H1 (cell line): ENCODE results near the gene CDK5RAP3. TPM values are rescaled to one million over a fixed set of nuclear protein-coding genes. Genes with fewer than 3 reads are reported as not detected.

Experiments used
- CTCF ChIA-PET: fragments of 300-600 bp; sonication (Branson Sonifier 250); formaldehyde crosslinking; loops from one replicate; lab custom pipeline; 2021; ENCODE audit not compliant: partially characterized antibody; lab: Charles Lee
- POLR2A ChIA-PET: fragments of 300-600 bp; sonication (Branson Sonifier 250); formaldehyde crosslinking; loops from one replicate; lab custom pipeline; 2021; ENCODE audit warnings: inconsistent platforms; ENCODE audit not compliant: partially characterized antibody; lab: Charles Lee
- DNase-seq, 2 experiments: peaks; one replicate each; pipeline versions ENCODE4 v3.0.0 to v3.0.0-alpha.2; 2010 to 2022; ENCODE audit warnings: low spot score in 2 of 2, low read depth in 1 of 2, mixed read lengths in 1 of 2
- FAIRE-seq: peaks from 2 replicates; lab custom pipeline; 2011; peaks lifted over from hg19 to GRCh38; lab: Jason Lieb, UNC
- H2AFZ ChIP-seq: 2 replicates; pipeline ENCODE4 v1.8.1; 2012; ENCODE audit warnings: low read length, inconsistent platforms
- H2AK5ac ChIP-seq: 2 replicates; pipeline ENCODE4 v1.6.1; 2013; ENCODE audit warnings: low read depth, low read length
- H2BK120ac ChIP-seq: replicated peaks from 2 replicates; pipeline ENCODE3; 2013; ENCODE audit warnings: low read depth, low read length, inconsistent platforms
- H2BK12ac ChIP-seq: 2 replicates; pipeline ENCODE4 v1.6.1; 2013; ENCODE audit warnings: low read depth, low read length
- H2BK15ac ChIP-seq: 2 replicates; pipeline ENCODE4 v1.6.1; 2013; ENCODE audit warnings: low read length
- H2BK20ac ChIP-seq: 2 replicates; pipeline ENCODE4 v1.6.1; 2013; ENCODE audit warnings: low read length
- H2BK5ac ChIP-seq: 2 replicates; pipeline ENCODE4 v1.6.1; 2013; ENCODE audit warnings: low read depth, low read length
- H3K14ac ChIP-seq: 2 replicates; pipeline ENCODE4 v1.6.1; 2013; ENCODE audit warnings: inconsistent platforms; ENCODE audit not compliant: insufficient read length
- H3K18ac ChIP-seq: 2 replicates; pipeline ENCODE4 v1.6.1; 2013; ENCODE audit warnings: low read length; ENCODE audit errors: extremely low read depth
- H3K23ac ChIP-seq: 2 replicates; pipeline ENCODE4 v1.6.1; 2013; ENCODE audit warnings: inconsistent platforms; ENCODE audit not compliant: insufficient read length
- H3K23me2 ChIP-seq: 2 replicates; pipeline ENCODE4 v1.6.1; 2013; ENCODE audit warnings: low read depth, low read length
- H3K27ac ChIP-seq: 2 replicates; pipeline ENCODE4 v1.6.1; 2011; ENCODE audit warnings: low read depth, low read length, inconsistent platforms
- H3K27me3 ChIP-seq, 4 experiments: replicated peaks in 1 of 4; 1 replicate in 1 of 4; 2 replicates in 3 of 4; pipeline versions ENCODE4 v1.6.1 to v1.8.1; 2011 to 2013; ENCODE audit warnings: low read length in 3 of 4, mild to moderate bottlenecking in 3 of 4, inconsistent platforms in 2 of 4, mixed read lengths in 2 of 4, moderate library complexity in 1 of 4; ENCODE audit not compliant: control insufficient read depth in 3 of 4, insufficient read depth in 3 of 4; ENCODE audit errors: extremely low read depth in 1 of 4
- H3K36me3 ChIP-seq, 4 experiments: 2 replicates each; pipeline versions ENCODE4 v1.6.1 to v1.8.1; 2011 to 2013; ENCODE audit warnings: mild to moderate bottlenecking in 4 of 4, low read length in 3 of 4, moderate library complexity in 2 of 4, control low read depth in 1 of 4, inconsistent platforms in 1 of 4; ENCODE audit not compliant: insufficient read depth in 4 of 4, control insufficient read depth in 2 of 4
- H3K4ac ChIP-seq: replicated peaks from 2 replicates; pipeline ENCODE3; 2013; ENCODE audit warnings: low read length, low read depth, mixed read lengths, inconsistent platforms; ENCODE audit not compliant: insufficient read length
- H3K4me1 ChIP-seq, 4 experiments: replicated peaks in 1 of 4; 1 replicate in 1 of 4; 2 replicates in 3 of 4; pipeline versions ENCODE4 v1.6.1 to v1.8.1; 2011 to 2013; ENCODE audit warnings: low read length in 3 of 4, inconsistent platforms in 2 of 4, mixed read lengths in 1 of 4; ENCODE audit not compliant: insufficient read depth in 4 of 4, control insufficient read depth in 3 of 4
- H3K4me2 ChIP-seq, 2 experiments: 2 replicates each; pipeline versions ENCODE4 v1.6.1 to v1.8.1; 2011 to 2013; ENCODE audit warnings: low read depth in 2 of 2, low read length in 2 of 2, control low read depth in 1 of 2, inconsistent platforms in 1 of 2, mild to moderate bottlenecking in 1 of 2; ENCODE audit not compliant: insufficient read depth in 1 of 2
- H3K4me3 ChIP-seq, 4 experiments: fragments of 200-600, 300-600 bp in 1 of 4; sonication (generic), shearing (Covaris generic), sonication (Bioruptor Twin) in 1 of 4; 2 replicates each; pipeline versions ENCODE4 v1.5.1 to v1.8.1; 2011 to 2016; ENCODE audit warnings: low read length in 4 of 4, low read depth in 3 of 4, control low read depth in 2 of 4, inconsistent platforms in 2 of 4, mild to moderate bottlenecking in 2 of 4, mixed read lengths in 1 of 4, moderate library complexity in 1 of 4; ENCODE audit not compliant: insufficient read depth in 2 of 4; ENCODE audit errors: extremely low read depth in 1 of 4
- H3K56ac ChIP-seq: replicated peaks from 2 replicates; pipeline ENCODE3; 2013; ENCODE audit warnings: low read depth, mild to moderate bottlenecking, mixed read lengths, low read length, inconsistent platforms; ENCODE audit not compliant: insufficient read length
- H3K79me1 ChIP-seq: 2 replicates; pipeline ENCODE4 v1.6.1; 2013; ENCODE audit warnings: low read depth, low read length, control low read depth
- H3K79me2 ChIP-seq, 2 experiments: 2 replicates each; pipeline versions ENCODE4 v1.6.1 to v1.8.1; 2012 to 2013; ENCODE audit warnings: low read length in 2 of 2, mild to moderate bottlenecking in 2 of 2, inconsistent platforms in 1 of 2; ENCODE audit not compliant: insufficient read depth in 2 of 2, control insufficient read depth in 1 of 2
- H3K9ac ChIP-seq, 4 experiments: replicated peaks in 1 of 4; 1 replicate in 1 of 4; 2 replicates in 3 of 4; pipeline versions ENCODE4 v1.6.1 to v1.8.1; 2011 to 2013; ENCODE audit warnings: low read depth in 3 of 4, low read length in 3 of 4, control low read depth in 2 of 4, mild to moderate bottlenecking in 2 of 4, moderate library complexity in 2 of 4, inconsistent platforms in 1 of 4; ENCODE audit errors: extremely low read depth in 1 of 4
- H3K9me3 ChIP-seq, 2 experiments: 2 replicates each; pipeline versions ENCODE4 v1.6.1 to v1.8.1; 2012 to 2013; ENCODE audit warnings: mild to moderate bottlenecking in 2 of 2, moderate library complexity in 2 of 2, control low read depth in 1 of 2, inconsistent platforms in 1 of 2, low read depth in 1 of 2, low read length in 1 of 2, mixed read lengths in 1 of 2; ENCODE audit not compliant: insufficient read depth in 2 of 2
- H4K20me1 ChIP-seq, 2 experiments: replicated peaks in 1 of 2; 2 replicates each; pipeline versions ENCODE3 to v1.8.1; 2011 to 2013; ENCODE audit warnings: inconsistent platforms in 2 of 2, low read length in 2 of 2, mild to moderate bottlenecking in 1 of 2; ENCODE audit not compliant: insufficient read depth in 2 of 2, control insufficient read depth in 1 of 2
- H4K5ac ChIP-seq: 2 replicates; pipeline ENCODE4 v1.6.1; 2013; ENCODE audit warnings: low read length, low read depth, mixed read lengths, inconsistent platforms; ENCODE audit not compliant: insufficient read length
- H4K8ac ChIP-seq: 2 replicates; pipeline ENCODE4 v1.8.0; 2013; ENCODE audit warnings: mild to moderate bottlenecking, moderate library complexity, low read length, inconsistent platforms; ENCODE audit not compliant: insufficient read depth; ENCODE audit errors: extremely low read depth
- H4K91ac ChIP-seq: replicated peaks from 2 replicates; pipeline ENCODE3; 2013; ENCODE audit warnings: low read length, mixed read lengths, inconsistent platforms; ENCODE audit not compliant: insufficient read length
- ASH2L ChIP-seq: fragments of 200-600, 300-600 bp; sonication (generic); IDR thresholded peaks from one replicate; pipeline ENCODE4 v1.7.1; 2017; ENCODE audit warnings: low read length
- EP300 ChIP-seq, 2 experiments: IDR thresholded peaks; 1 replicate in 1 of 2; 2 replicates in 1 of 2; pipeline ENCODE4 v1.6.1; 2011 to 2012; ENCODE audit warnings: low read depth in 2 of 2, low read length in 2 of 2, mild to moderate bottlenecking in 2 of 2, borderline replicate concordance in 1 of 2, inconsistent platforms in 1 of 2, moderate library complexity in 1 of 2
- JUND ChIP-seq: IDR thresholded peaks from 2 replicates; pipeline ENCODE4 v1.6.1; 2011; ENCODE audit warnings: mild to moderate bottlenecking, improper control_type of control experiment, low read length
- TAF1 ChIP-seq: IDR thresholded peaks from 2 replicates; pipeline ENCODE4 v1.6.1; 2011; ENCODE audit warnings: mild to moderate bottlenecking, low read depth, low read length
- TCF12 ChIP-seq: IDR thresholded peaks from 2 replicates; pipeline ENCODE4 v1.6.1; 2011; ENCODE audit warnings: low read depth, mild to moderate bottlenecking, low read length
- USF2 ChIP-seq: IDR thresholded peaks from 2 replicates; pipeline ENCODE4 v1.6.1; 2011; ENCODE audit warnings: low read length, improper control_type of control experiment
- WGBS, 2 experiments: shearing (Covaris generic) in 1 of 2; methylation state at CpG; one replicate each; pipeline versions ENCODE4 v1.1.6 to v1.1.7; 2013 to 2015; ENCODE audit warnings: low lambda C conversion rate in 2 of 2, mixed read lengths in 2 of 2, inconsistent platforms in 1 of 2, low coverage in 1 of 2, missing lambda C conversion rate in 1 of 2; ENCODE audit not compliant: insufficient replicate concordance in 2 of 2, insufficient coverage in 1 of 2, insufficient read length in 1 of 2; ENCODE audit errors: extremely low coverage in 1 of 2, missing lambda C conversion rate in 1 of 2; 5-methylcytosine and 5-hydroxymethylcytosine counted together
- polyA plus RNA-seq, 7 experiments: library from polyadenylated mRNA; depleted of rRNA in 3 of 7; stranded (reverse) in 5 of 7; unstranded in 2 of 7; fragments of >200 nt in 5 of 7; fragments of 200-250 nt in 2 of 7; gene quantifications; 1 replicate in 5 of 7; 2 replicates in 1 of 7; 4 replicates in 1 of 7; pipeline versions ENCODE4 v1.2.1 to v1.2.3, GENCODE V29; 2011 to 2013; ENCODE audit warnings: missing spikeins in 2 of 7, mixed read lengths in 2 of 7
- total RNA-seq: library from RNA; stranded (reverse); fragmentation: NEBNext Ultra II Directional; extraction: Animal tissue kit (Norgen Biotek cat#: 25700); gene quantifications from 2 replicates; pipeline ENCODE4 v1.2.1, GENCODE V29; 2021

The CDK5RAP3 gene
- total and polyA plus RNA-seq, 2 of the 8 experiments (the other 6 are each of a cell fraction or from before 2014, with no cell fraction given), result 88.2 to 93.2 TPM

- Histone ChIP-seq H3K4me2 (peak within 1 kb of the TSS; percentile 56 to 59), H3K9me3 (no peaks in the 10 kb centered on the region), H3K9ac (no peak within 1 kb of the TSS; a peak in 1 of 7 replicates), H2BK20ac (no peak within 1 kb of the TSS), H3K23me2 (no peaks in the 10 kb centered on the region; the same call in 1 of the 2 replicates), H2AK5ac (no peak within 1 kb of the TSS), H4K5ac (no peak within 1 kb of the TSS), H4K20me1 (no peaks in the 10 kb centered on the region), H2BK15ac (no peak within 1 kb of the TSS), H3K79me1 (no peaks in the 10 kb centered on the region), H3K14ac (no peak within 1 kb of the TSS), H3K27ac (no peak within 1 kb of the TSS), H3K36me3 (no peaks in the 10 kb centered on the region), H3K23ac (no peak within 1 kb of the TSS), H2BK120ac (no peak within 1 kb of the TSS), H2AFZ (0 out of 2 replicates have a peak within 1 kb of the TSS, but pooled peaks have one; percentile 66), H4K91ac (no peak within 1 kb of the TSS), H3K18ac (no peak within 1 kb of the TSS), H3K56ac (no peak within 1 kb of the TSS), H3K4me3 (peak within 1 kb of the TSS in 3 of 4 experiments; percentile 18 to 42 (median 41); a peak in 5 of 8 replicates), H2BK12ac (0 out of 2 replicates have a peak within 1 kb of the TSS, but pooled peaks have one; percentile 12), H3K4me1 (peaks cover 0 to 20% (median 17%) of the 10 kb centered on the region in 4 experiments; a peak in 6 of 7 replicates), H3K4ac (no peak within 1 kb of the TSS), H2BK5ac (no peak within 1 kb of the TSS), H3K79me2 (no peaks in the 10 kb centered on the region), H3K27me3 (no peaks in the 10 kb centered on the region), H4K8ac (no peak within 1 kb of the TSS; the same call in 1 of the 2 replicates)
- CTCF ChIA-PET, result interaction anchor here (0.7 to 40.5 kb wide), 9 partner anchors 9 to 280 kb away, joined by 3 to 1010 read pairs (median 3); partner anchors contain the start of genes CDK5RAP3, PNPO, PRR15L and SCRN2
- POLR2A ChIA-PET, result interaction anchor here (0.6 to 2.2 kb wide), 8 partner anchors 9 to 126 kb away, joined by 3 to 16 read pairs (median 4); partner anchors contain the start of genes CDK5RAP3, LRRC46, MRPL10 and SP2
- peak; percentile 45 for FAIRE-seq
- TF ChIP-seq ASH2L (peak; percentile 34), EP300 (IDR thresholded peaks at IDR 0.05; ENCODE audit: borderline replicate concordance in 1 of 2, low read depth in 2 of 2, low read length in 2 of 2) (no peak), JUND (no peak), TCF12 (peak; percentile 32; the same call in 1 of the 2 replicates), USF2 (no peak), TAF1 (0 out of 2 replicates have a peak, but pooled peaks have one; percentile 9)
- 35% methylated on average over 15 of the region's 16 CpGs; no CpG with 5 or more reads in 1 of the 2 experiments for WGBS, 2 experiments
- DNase-seq, result peak in 1 of 2 experiments; percentile 64
Observed at GRCh38 chr17:47957591-47958490, 13.1 kb upstream of the CDK5RAP3 start, which contains the start of gene PRR15L. TSS of gene PRR15L (minus strand) at chr17:47957883. CDS start at chr17:47953234, 4,649 bp downstream.
